IMR-90 (cell line): ENCODE data around the gene JAGN1. TPM values are rescaled to one million over a fixed set of nuclear protein-coding genes. Genes with fewer than 3 reads are reported as not detected.

ENCODE experiments used
- ATAC-seq: fragments of 200-7000 bp; cut with Tn5 transposase; 2 replicates; pipeline ENCODE4 v1.9.1; 2020; ENCODE audit warnings: low read depth, mild to moderate bottlenecking, moderate library complexity
- BruUV-seq: library from RNA; stranded (reverse); fragments of 400-500 nt; replicated peaks from 2 replicates; lab custom pipeline; 2021; lab: Mats Ljungman, UMichigan
- CTCF ChIA-PET: fragments of 300-600 bp; formaldehyde crosslinking; extraction: SDS; loops from one replicate; lab custom pipeline; 2021; ENCODE audit warnings: antibody characterized with exemption; lab: Yijun Ruan, JAX
- POLR2A ChIA-PET: fragments of 300-600 bp; sonication (Branson Sonifier 250); formaldehyde crosslinking; loops from one replicate; lab custom pipeline; 2022; ENCODE audit warnings: antibody characterized with exemption; ENCODE audit not compliant: unreplicated experiment; lab: Charles Lee
- DNase-seq: peaks from one replicate; pipeline ENCODE4 v3.0.0; 2013
- H2AFZ ChIP-seq: replicated peaks from 2 replicates; pipeline ENCODE3; 2013; ENCODE audit warnings: low read length, mild to moderate bottlenecking; ENCODE audit not compliant: poor library complexity
- H2AK5ac ChIP-seq: 2 replicates; pipeline ENCODE4 v1.6.1; 2013; ENCODE audit warnings: low read depth, low read length, inconsistent platforms
- H2AK9ac ChIP-seq: replicated peaks from 2 replicates; pipeline ENCODE3; 2013; ENCODE audit warnings: mild to moderate bottlenecking, low read depth, low read length, moderate library complexity; ENCODE audit not compliant: poor library complexity
- H2BK120ac ChIP-seq: 2 replicates; pipeline ENCODE4 v1.6.1; 2013; ENCODE audit warnings: low read depth, low read length, inconsistent platforms
- H2BK15ac ChIP-seq: 3 replicates; pipeline ENCODE4 v1.6.1; 2013; ENCODE audit warnings: low read depth, low read length, inconsistent platforms
- H2BK20ac ChIP-seq: 2 replicates; pipeline ENCODE4 v1.6.1; 2013; ENCODE audit warnings: low read depth, mild to moderate bottlenecking, inconsistent platforms, low read length, moderate library complexity
- H2BK5ac ChIP-seq: 2 replicates; pipeline ENCODE4 v1.6.1; 2013; ENCODE audit warnings: mild to moderate bottlenecking, low read depth, low read length, inconsistent platforms; ENCODE audit not compliant: poor library complexity, severe bottlenecking
- H3K14ac ChIP-seq: replicated peaks from 2 replicates; pipeline ENCODE4 v1.6.1; 2013; ENCODE audit warnings: low read depth, low read length, inconsistent platforms
- H3K18ac ChIP-seq: 2 replicates; pipeline ENCODE4 v1.6.1; 2013; ENCODE audit warnings: low read depth, low read length, control low read depth
- H3K23ac ChIP-seq: 2 replicates; pipeline ENCODE4 v1.6.1; 2013; ENCODE audit warnings: low read depth, low read length, inconsistent platforms
- H3K27ac ChIP-seq: 2 replicates; pipeline ENCODE4 v1.5.1; 2013; ENCODE audit warnings: mild to moderate bottlenecking, control low read depth, low read length; ENCODE audit not compliant: insufficient read depth
- H3K27me3 ChIP-seq: 2 replicates; pipeline ENCODE4 v1.6.1; 2013; ENCODE audit warnings: low read length; ENCODE audit not compliant: control insufficient read depth, insufficient read depth
- H3K36me3 ChIP-seq: 2 replicates; pipeline ENCODE4 v1.6.1; 2013; ENCODE audit warnings: low read length, mixed read lengths; ENCODE audit not compliant: control insufficient read depth, insufficient read depth
- H3K4ac ChIP-seq: 2 replicates; pipeline ENCODE4 v1.6.1; 2013; ENCODE audit warnings: low read depth, low read length, inconsistent platforms
- H3K4me1 ChIP-seq: 2 replicates; pipeline ENCODE4 v1.6.1; 2013; ENCODE audit warnings: low read length, mixed read lengths; ENCODE audit not compliant: control insufficient read depth, insufficient read depth
- H3K4me2 ChIP-seq: 2 replicates; pipeline ENCODE4 v1.6.1; 2013; ENCODE audit warnings: low read depth, mild to moderate bottlenecking, control low read depth, low read length, moderate library complexity
- H3K4me3 ChIP-seq: 2 replicates; pipeline ENCODE4 v1.5.1; 2013; ENCODE audit warnings: low read depth, mild to moderate bottlenecking, control low read depth, low read length, moderate library complexity; ENCODE audit not compliant: insufficient read depth
- H3K56ac ChIP-seq: 2 replicates; pipeline ENCODE4 v1.6.1; 2013; ENCODE audit warnings: low read length, inconsistent platforms; ENCODE audit not compliant: insufficient read depth; ENCODE audit errors: extremely low read depth
- H3K79me1 ChIP-seq, 2 experiments: 2 replicates each; pipeline ENCODE4 v1.6.1; 2013; ENCODE audit warnings: low read length in 2 of 2, inconsistent platforms in 1 of 2, low read depth in 1 of 2
- H3K9ac ChIP-seq: 2 replicates; pipeline ENCODE4 v1.6.1; 2013; ENCODE audit warnings: low read depth, low read length, control low read depth
- H3K9me1 ChIP-seq: 2 replicates; pipeline ENCODE4 v1.6.1; 2013; ENCODE audit warnings: low read length, inconsistent platforms; ENCODE audit not compliant: insufficient read depth
- H3K9me3 ChIP-seq: 2 replicates; pipeline ENCODE4 v1.6.1; 2013; ENCODE audit warnings: low read length; ENCODE audit not compliant: control insufficient read depth, insufficient read depth
- H4K20me1 ChIP-seq: 2 replicates; pipeline ENCODE4 v1.6.1; 2013; ENCODE audit warnings: low read length, inconsistent platforms; ENCODE audit not compliant: insufficient read depth
- H4K5ac ChIP-seq: 2 replicates; pipeline ENCODE4 v1.6.1; 2013; ENCODE audit warnings: mild to moderate bottlenecking, low read depth, low read length, control low read depth
- H4K8ac ChIP-seq, 2 experiments: 2 replicates each; pipeline ENCODE4 v1.6.1; 2013; ENCODE audit warnings: low read depth in 2 of 2, low read length in 2 of 2, control low read depth in 1 of 2, inconsistent platforms in 1 of 2
- H4K91ac ChIP-seq: 2 replicates; pipeline ENCODE4 v1.6.1; 2013; ENCODE audit warnings: low read depth, low read length, inconsistent platforms; ENCODE audit not compliant: insufficient read depth
- BHLHE40 ChIP-seq: fragments of 150-350 bp; IDR thresholded peaks from 2 replicates; pipeline ENCODE4 v1.6.1; 2016; ENCODE audit warnings: mild to moderate bottlenecking, low read depth, low read length
- CHD1 ChIP-seq: IDR thresholded peaks from 2 replicates; pipeline ENCODE4 v1.6.1; 2012; ENCODE audit warnings: low read depth, low read length, improper control_type of control experiment
- FOS ChIP-seq: fragments of 150-350 bp; IDR thresholded peaks from 2 replicates; pipeline ENCODE4 v1.6.1; 2016; ENCODE audit warnings: low read depth, low read length
- MAFK ChIP-seq: IDR thresholded peaks from 2 replicates; pipeline ENCODE4 v1.6.1; 2012; ENCODE audit warnings: low read depth, low read length, improper control_type of control experiment
- MAZ ChIP-seq: IDR thresholded peaks from 2 replicates; pipeline ENCODE4 v1.6.1; 2012; ENCODE audit warnings: low read depth, mild to moderate bottlenecking, low read length, improper control_type of control experiment, moderate library complexity, borderline replicate concordance
- MXI1 ChIP-seq: IDR thresholded peaks from 2 replicates; pipeline ENCODE4 v1.6.1; 2012; ENCODE audit warnings: low read depth, mild to moderate bottlenecking, low read length, moderate library complexity, borderline replicate concordance
- POLR2A ChIP-seq: IDR thresholded peaks from 2 replicates; pipeline ENCODE4 v1.6.1; 2012; ENCODE audit warnings: mild to moderate bottlenecking, low read depth, low read length
- RAD21 ChIP-seq: IDR thresholded peaks from 2 replicates; pipeline ENCODE4 v1.6.1; 2012; ENCODE audit warnings: low read length, improper control_type of control experiment
- RCOR1 ChIP-seq: IDR thresholded peaks from 2 replicates; pipeline ENCODE4 v1.6.1; 2012; ENCODE audit warnings: mild to moderate bottlenecking, low read length, improper control_type of control experiment; ENCODE audit not compliant: insufficient replicate concordance
- WGBS, 2 experiments: methylation state at CpG; one replicate each; pipeline versions ENCODE4 v1.1.5 to v1.1.7; 2013; ENCODE audit warnings: missing lambda C conversion rate in 2 of 2; ENCODE audit not compliant: insufficient read length in 1 of 2; ENCODE audit errors: extremely low coverage in 2 of 2; 5-methylcytosine and 5-hydroxymethylcytosine counted together
- dilution Hi-C: fragments of 300-500 bp; cut with HindIII; formaldehyde crosslinking; loops from one replicate; pipeline ENCODE4 v1.14.3; 2018; ENCODE audit warnings: low sequenced_read_pairs; ENCODE audit not compliant: unreplicated experiment
- in situ Hi-C: fragments of 300-500 bp; cut with MboI; formaldehyde crosslinking; loops from 3 replicates; pipeline ENCODE4 v1.14.3; 2019; ENCODE audit warnings: low sequenced_read_pairs, inconsistent platforms, mixed read lengths
- intact Hi-C: fragments of 100-400 bp; cut with micrococcal nuclease; formaldehyde crosslinking; loops from 2 replicates; pipeline ENCODE4 v1.10.0; 2022
- polyA plus RNA-seq, 3 experiments: library from polyadenylated mRNA; depleted of rRNA; stranded (reverse); fragments of >200 nt; gene quantifications; 2 replicates each; pipeline ENCODE4 v1.2.3, GENCODE V29; 2012; ENCODE audit warnings: low replicate concordance in 1 of 3
- total RNA-seq: library from RNA; depleted of rRNA; stranded (reverse); fragments of >200 nt; gene quantifications from 2 replicates; pipeline ENCODE4 v1.2.3, GENCODE V29; 2012
- TF ChIP-seq, protein P1 (sequence below): fragments of 150-350 bp; IDR thresholded peaks from 2 replicates; pipeline ENCODE4 v1.6.1; 2016; ENCODE audit warnings: low read depth, mild to moderate bottlenecking, low read length, moderate library complexity, borderline replicate concordance

The JAGN1 gene
- total and polyA plus RNA-seq, 2 of the 4 experiments (the other 2 are of a cell fraction) = 32.7 to 39.3 TPM

DNA sequence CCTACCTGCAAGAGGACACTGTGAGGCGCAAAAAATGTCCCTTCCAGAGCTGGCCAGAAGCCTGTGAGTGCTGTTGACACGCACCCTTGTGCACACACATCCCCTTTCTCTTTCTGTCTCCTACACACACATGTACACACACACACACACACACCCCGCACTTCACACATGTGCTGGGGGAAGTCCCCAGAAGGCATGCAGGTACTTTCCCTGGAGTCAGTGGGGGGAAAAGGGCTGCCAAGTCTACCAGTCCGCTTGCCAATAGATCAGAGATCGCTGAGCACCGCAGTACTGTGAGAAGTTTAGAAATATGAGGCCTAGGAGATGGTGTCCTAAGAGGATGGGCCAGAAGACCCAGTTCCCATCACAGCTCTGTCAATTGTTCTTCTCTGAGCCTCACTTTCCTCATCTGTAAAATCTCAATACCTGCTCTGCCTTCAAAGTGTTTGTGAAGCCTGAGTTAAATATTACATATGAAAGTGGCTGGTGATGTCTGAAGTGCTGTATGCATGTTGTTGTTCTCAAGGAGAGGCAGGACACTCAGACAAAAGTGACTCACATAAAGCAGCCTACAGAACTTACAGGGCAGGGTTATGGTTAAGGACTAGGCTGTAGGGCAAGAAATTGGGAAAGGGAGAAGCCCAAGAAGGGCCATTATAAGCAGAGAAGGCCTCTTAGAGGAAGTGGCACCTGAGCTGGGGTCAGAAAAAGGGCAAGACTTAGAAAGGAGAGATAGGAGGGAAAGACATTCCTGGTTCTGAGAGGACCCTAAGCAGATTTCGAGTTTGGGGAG, 19.0 kb downstream of the JAGN1 start (continued):
- no peak for TF ChIP-seq MAFK

DNA sequence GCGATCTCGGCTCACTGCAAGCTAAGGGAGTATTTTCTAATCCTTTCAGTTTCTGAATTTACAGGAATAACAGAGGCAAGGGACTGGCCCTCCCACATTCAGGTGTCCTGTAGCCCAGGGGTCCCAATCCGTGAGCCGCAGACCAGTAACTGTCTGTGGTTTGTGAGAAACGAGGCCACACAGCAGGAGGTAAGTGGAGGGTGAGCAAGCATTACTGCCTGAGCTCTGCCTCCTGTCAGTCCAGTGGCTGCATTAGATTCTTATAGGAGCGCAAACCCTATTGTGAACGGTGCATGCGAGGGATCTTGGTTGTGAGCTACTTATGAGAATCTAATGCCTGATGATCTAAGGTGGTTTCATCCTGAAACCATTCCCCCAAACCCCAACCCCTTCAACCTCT, 21.5 kb downstream of the JAGN1 start:
- no peak for ATAC-seq
- H3K4me2 ChIP-seq = no peak overlapping the region
- H3K4me3 ChIP-seq = no peak overlapping the region
- H2AK5ac ChIP-seq = no peak overlapping the region
- no peaks in the 10 kb centered on the region for H3K36me3 ChIP-seq
- ChIA-PET POLR2A (interaction anchor here (0.6 kb wide), 1 partner anchor 12 kb away, joined by 5 read pairs; no protein-coding TSS in a partner anchor), CTCF (no interaction called here)
- H3K18ac ChIP-seq = no peak overlapping the region; the same call in 1 of the 2 replicates
- no peak overlapping the region for H3K56ac ChIP-seq
- no peaks in the 10 kb centered on the region for H3K27me3 ChIP-seq
- no peak for DNase-seq
- intact Hi-C loops (no loop called here), dilution Hi-C loops (no loop called here), in situ Hi-C loops (no loop called here)
- TF ChIP-seq RAD21 (no peak), POLR2A (no peak), FOS (no peak), CHD1 (no peak), MAFK (no peak), BHLHE40 (no peak), RCOR1 (no peak), MXI1 (no peak), MAZ (no peak)
- TF ChIP-seq, protein P1, sequence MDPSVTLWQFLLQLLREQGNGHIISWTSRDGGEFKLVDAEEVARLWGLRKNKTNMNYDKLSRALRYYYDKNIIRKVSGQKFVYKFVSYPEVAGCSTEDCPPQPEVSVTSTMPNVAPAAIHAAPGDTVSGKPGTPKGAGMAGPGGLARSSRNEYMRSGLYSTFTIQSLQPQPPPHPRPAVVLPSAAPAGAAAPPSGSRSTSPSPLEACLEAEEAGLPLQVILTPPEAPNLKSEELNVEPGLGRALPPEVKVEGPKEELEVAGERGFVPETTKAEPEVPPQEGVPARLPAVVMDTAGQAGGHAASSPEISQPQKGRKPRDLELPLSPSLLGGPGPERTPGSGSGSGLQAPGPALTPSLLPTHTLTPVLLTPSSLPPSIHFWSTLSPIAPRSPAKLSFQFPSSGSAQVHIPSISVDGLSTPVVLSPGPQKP = no peak
- H3K27ac ChIP-seq = no peak overlapping the region
- no peaks in the 10 kb centered on the region for H4K20me1 ChIP-seq
- H3K14ac ChIP-seq = no peak overlapping the region
- H4K91ac ChIP-seq = no peak overlapping the region
- no peak overlapping the region for H2BK15ac ChIP-seq
- no peaks in the 10 kb centered on the region for H3K9me3 ChIP-seq
- no peak overlapping the region for H2AK9ac ChIP-seq
- no peak overlapping the region for H4K8ac ChIP-seq
- H4K5ac ChIP-seq = no peak overlapping the region
- H2BK120ac ChIP-seq = no peak overlapping the region
- H3K23ac ChIP-seq = no peak overlapping the region
- no peak overlapping the region for H2BK20ac ChIP-seq
- peaks cover 0 to 16% of the 10 kb centered on the region in 2 experiments; a peak in 2 of 4 replicates for H3K79me1 ChIP-seq
- H3K9ac ChIP-seq = no peak overlapping the region
- H2BK5ac ChIP-seq = no peak overlapping the region
- no TSS peak for BruUV-seq
- no peak overlapping the region for H2AFZ ChIP-seq
- H3K9me1 ChIP-seq = peaks cover 15% of the 10 kb centered on the region
- 87% methylated on average over 4 of the region's 8 CpGs; no CpG with 5 or more reads in 1 of the 2 experiments for WGBS, 2 experiments
- H3K4ac ChIP-seq = no peak overlapping the region
- H3K4me1 ChIP-seq = peaks cover 25% of the 10 kb centered on the region
